ENCODE measurements around the gene SLC16A11.

DNA sequence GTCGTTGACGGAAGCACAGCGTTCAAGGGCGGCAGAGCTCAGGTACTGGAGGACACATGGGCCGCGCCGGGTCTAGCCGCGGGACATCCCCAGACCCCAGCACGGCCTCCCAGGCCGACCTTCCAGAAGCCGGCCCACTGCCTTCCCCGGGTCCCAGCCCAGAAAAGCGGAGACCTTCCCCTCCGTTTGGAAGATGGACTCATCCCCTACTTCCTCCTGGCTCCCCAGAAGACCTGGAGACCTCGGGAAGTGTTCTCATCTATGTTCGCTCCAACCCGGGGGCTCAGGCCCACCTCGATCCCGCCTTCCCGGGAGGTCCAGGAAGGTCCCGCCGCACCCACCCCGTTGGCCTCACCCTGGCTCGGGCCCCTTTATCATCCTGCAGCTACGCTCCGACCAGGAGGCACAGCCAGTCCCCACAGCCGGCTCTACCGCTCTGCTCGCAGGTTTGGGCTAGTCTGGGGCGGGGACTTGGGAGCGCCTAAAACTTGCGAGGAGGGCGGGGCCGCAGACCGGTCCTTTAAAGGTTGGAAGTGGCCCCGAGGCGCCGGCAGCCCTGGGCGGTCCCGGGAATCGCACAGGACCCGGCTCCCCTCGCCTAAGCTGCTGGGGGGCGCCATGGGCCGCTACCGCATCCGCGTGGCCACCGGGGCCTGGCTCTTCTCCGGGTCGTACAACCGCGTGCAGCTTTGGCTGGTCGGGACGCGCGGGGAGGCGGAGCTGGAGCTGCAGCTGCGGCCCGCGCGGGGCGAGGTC lies 48.2 kb downstream of the SLC16A11 start, which contains the start of gene ALOX12:
- TF ChIP-seq POLR2A (IDR thresholded peaks at IDR 0.05; ENCODE audit: low read length) = no peak
- TF ChIP-seq, protein P1, sequence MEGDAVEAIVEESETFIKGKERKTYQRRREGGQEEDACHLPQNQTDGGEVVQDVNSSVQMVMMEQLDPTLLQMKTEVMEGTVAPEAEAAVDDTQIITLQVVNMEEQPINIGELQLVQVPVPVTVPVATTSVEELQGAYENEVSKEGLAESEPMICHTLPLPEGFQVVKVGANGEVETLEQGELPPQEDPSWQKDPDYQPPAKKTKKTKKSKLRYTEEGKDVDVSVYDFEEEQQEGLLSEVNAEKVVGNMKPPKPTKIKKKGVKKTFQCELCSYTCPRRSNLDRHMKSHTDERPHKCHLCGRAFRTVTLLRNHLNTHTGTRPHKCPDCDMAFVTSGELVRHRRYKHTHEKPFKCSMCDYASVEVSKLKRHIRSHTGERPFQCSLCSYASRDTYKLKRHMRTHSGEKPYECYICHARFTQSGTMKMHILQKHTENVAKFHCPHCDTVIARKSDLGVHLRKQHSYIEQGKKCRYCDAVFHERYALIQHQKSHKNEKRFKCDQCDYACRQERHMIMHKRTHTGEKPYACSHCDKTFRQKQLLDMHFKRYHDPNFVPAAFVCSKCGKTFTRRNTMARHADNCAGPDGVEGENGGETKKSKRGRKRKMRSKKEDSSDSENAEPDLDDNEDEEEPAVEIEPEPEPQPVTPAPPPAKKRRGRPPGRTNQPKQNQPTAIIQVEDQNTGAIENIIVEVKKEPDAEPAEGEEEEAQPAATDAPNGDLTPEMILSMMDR (IDR thresholded peaks at IDR 0.05) = no peak
- TF ChIP-seq CHD2 (IDR thresholded peaks at IDR 0.05; ENCODE audit: low read length, partially characterized antibody) = no peak
- TF ChIP-seq POLR2AphosphoS2 (conservative IDR thresholded peaks at IDR 0.05; ENCODE audit: low read length) = no peak
- no peak for TF ChIP-seq PHF8 (IDR thresholded peaks at IDR 0.05; ENCODE audit: borderline replicate concordance, low read depth)
- no peak for TF ChIP-seq MAFK (IDR thresholded peaks at IDR 0.05; ENCODE audit: partially characterized antibody)
- TF ChIP-seq REST (IDR thresholded peaks at IDR 0.05) = no peak
